Measurements from ENCODE around the gene NCAPH2. TPM values are rescaled to one million over a fixed set of nuclear protein-coding genes. Genes with fewer than 3 reads are reported as not detected.

NCAPH2 gene
- total RNA-seq, 1 donor from 2014 or later: 45.7 TPM

DNA sequence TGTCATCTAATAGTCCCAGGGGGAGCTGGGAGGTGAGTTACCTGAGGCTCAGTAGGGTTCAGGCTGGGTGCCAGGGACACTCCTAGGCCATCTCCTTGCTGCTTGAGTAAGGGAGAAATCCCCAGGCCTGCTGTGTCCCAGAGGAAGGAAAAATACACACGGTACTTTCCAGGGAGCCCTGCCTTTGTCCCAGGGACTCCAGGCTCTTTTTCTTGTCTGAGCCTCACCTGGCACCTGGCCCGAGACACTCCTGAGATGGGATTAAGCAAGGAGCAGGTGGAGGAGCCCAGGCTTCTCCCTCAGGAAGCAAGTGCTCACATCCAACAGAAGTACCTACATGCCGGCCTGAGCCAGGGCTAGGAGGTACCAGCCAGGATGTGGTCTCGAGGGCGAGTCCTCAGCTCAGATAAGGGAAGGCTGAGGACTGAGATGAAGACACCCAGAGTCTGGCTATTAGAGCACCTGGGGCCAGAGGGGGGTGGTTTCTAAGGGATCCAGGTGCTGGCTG, 36.8 kb downstream of the NCAPH2 start:
- intact Hi-C loops (cut with DNase I): loop anchor here (5.0 kb wide), 1 partner anchor 38 kb away; the partner anchor contains the start of gene CHKB
- TF ChIP-seq, protein P1, sequence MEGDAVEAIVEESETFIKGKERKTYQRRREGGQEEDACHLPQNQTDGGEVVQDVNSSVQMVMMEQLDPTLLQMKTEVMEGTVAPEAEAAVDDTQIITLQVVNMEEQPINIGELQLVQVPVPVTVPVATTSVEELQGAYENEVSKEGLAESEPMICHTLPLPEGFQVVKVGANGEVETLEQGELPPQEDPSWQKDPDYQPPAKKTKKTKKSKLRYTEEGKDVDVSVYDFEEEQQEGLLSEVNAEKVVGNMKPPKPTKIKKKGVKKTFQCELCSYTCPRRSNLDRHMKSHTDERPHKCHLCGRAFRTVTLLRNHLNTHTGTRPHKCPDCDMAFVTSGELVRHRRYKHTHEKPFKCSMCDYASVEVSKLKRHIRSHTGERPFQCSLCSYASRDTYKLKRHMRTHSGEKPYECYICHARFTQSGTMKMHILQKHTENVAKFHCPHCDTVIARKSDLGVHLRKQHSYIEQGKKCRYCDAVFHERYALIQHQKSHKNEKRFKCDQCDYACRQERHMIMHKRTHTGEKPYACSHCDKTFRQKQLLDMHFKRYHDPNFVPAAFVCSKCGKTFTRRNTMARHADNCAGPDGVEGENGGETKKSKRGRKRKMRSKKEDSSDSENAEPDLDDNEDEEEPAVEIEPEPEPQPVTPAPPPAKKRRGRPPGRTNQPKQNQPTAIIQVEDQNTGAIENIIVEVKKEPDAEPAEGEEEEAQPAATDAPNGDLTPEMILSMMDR (IDR thresholded peaks at IDR 0.05): no peak
- no peak for TF ChIP-seq POLR2A (IDR thresholded peaks at IDR 0.05)
- no peak for TF ChIP-seq POLR2AphosphoS5 (IDR thresholded peaks at IDR 0.05; ENCODE audit: insufficient read depth in 1 of 2, low read depth in 1 of 2)
- H3K27me3 ChIP-seq: peaks cover 7% of the 10 kb centered on the region
- H3K27ac ChIP-seq: peak overlapping the region; percentile 72
- no peak for DNase-seq (ENCODE audit: extremely low spot score in 2 of 2)
- peaks cover 42% of the 10 kb centered on the region for H3K4me1 ChIP-seq
- H3K4me3 ChIP-seq: peak overlapping the region; percentile 1 to 27
- H3K9me3 ChIP-seq: no peaks in the 10 kb centered on the region
- H3K36me3 ChIP-seq: no peaks in the 10 kb centered on the region

DNA sequence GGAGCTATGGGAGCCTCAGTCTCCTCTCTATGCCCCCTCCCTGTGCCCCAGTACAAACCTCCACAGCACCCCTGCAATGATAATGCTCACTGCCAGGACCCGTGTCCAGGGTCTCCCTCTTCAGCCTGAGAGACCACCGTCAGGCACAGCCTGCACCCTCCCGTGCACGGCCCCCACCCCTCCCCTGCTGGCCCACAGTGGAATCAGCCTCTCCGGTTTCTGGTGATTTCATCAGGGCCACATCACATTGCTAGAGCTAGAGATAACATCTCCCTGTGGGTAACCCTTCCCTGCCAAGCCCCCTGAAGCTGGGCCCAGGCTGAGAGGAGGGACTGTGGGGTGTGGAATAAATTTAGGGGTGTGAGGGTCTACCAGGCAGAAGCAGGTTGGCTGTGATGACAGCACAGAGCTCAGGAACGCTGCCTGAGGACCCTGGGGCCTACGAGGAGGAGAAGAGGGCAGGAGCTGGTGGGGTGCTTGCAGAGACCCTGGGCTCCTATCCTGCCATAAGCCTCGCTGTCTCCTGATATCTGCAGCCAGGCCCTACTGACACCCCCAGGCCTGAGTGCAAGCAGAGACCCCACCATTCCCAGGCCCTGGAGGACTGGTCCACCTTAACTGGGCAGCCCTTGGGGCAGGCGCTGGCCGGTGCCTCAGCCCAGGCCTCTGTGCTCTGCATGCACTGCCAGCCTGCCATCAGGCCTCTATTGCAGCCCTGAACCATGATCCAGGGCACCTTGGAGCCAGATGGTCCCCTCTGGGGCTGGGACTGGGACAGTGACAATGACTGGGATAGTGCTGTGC, 37.7 kb downstream of the NCAPH2 start, which contains the start of gene KLHDC7B:
KLHDC7B (plus strand) TSS at position 378 of the 804 bp plus-strand sequence; CDS start at position 723, 345 bp downstream.
- no peak for DNase-seq (ENCODE audit: extremely low spot score in 2 of 2)
- peaks cover 7% of the 10 kb centered on the region for H3K27me3 ChIP-seq
- intact Hi-C loops (cut with DNase I): no loop called here
- TF ChIP-seq POLR2A (IDR thresholded peaks at IDR 0.05) (no peak), POLR2AphosphoS5 (IDR thresholded peaks at IDR 0.05; ENCODE audit: insufficient read depth in 1 of 2, low read depth in 1 of 2) (no peak)
- TF ChIP-seq, protein P1 (IDR thresholded peaks at IDR 0.05): no peak
- peaks cover 36% of the 10 kb centered on the region for H3K4me1 ChIP-seq
- peak within 1 kb of the TSS; percentile 72 for H3K27ac ChIP-seq
- no peaks in the 10 kb centered on the region for H3K36me3 ChIP-seq
- H3K9me3 ChIP-seq: no peaks in the 10 kb centered on the region
- H3K4me3 ChIP-seq: no peak within 1 kb of the TSS

DNA sequence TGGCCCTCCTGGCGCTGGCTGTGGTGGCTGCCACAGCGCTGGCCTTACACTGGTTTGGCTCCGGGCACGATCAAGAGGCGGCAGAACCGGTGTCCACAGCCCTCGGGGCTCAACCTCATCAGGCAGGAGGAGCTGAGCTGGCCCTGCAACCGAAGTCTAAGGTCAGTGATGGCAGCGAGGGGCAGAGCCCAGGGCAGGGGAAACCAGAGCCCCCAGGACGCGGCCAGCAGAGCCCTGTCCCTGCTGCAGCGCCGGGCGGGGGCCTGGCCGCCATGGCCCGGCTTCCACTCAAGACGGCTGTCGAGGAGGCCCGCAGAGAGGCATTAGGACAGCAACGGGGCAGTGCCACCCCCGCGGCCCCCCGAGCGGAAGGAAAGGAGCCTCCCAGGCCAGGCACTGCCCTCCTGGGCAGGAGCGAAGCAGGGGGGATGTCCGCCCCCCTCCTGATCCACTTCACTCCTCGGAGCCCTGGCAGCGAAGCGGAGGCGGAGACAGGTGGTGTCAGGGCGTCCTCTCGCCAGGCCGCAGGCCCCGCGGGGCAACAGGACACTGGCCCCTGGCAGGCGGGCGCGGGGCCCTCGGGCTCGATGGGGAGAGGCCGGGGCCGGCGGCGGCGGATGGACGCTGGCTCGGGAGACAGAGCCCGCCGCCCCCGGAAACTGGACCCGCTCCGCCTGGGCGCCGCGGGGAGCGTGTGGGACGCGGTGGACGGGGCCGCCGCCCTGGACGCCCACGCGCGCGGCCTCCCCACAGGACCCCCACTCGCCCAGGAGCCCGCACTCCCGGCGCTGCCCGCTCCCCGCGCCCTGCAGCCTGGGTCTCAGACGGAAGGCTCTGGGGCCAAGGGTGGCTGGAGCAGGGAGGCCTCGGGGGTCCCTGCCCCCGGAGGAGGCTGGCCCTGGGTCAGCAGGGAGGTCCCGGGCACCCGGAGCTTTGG, 38.6 kb downstream of the NCAPH2 start:
- no peak overlapping the region for H3K4me3 ChIP-seq
- no peaks in the 10 kb centered on the region for H3K36me3 ChIP-seq
- H3K4me1 ChIP-seq: peaks cover 27% of the 10 kb centered on the region
- H3K27me3 ChIP-seq: peaks cover 7% of the 10 kb centered on the region
- no peak overlapping the region for H3K27ac ChIP-seq
- H3K9me3 ChIP-seq: no peaks in the 10 kb centered on the region
- intact Hi-C loops (cut with DNase I): no loop called here
- no peak for TF ChIP-seq POLR2AphosphoS5 (IDR thresholded peaks at IDR 0.05; ENCODE audit: insufficient read depth in 1 of 2, low read depth in 1 of 2)
- TF ChIP-seq, protein P1 (IDR thresholded peaks at IDR 0.05): no peak
- DNase-seq (ENCODE audit: extremely low spot score in 2 of 2): no peak

DNA sequence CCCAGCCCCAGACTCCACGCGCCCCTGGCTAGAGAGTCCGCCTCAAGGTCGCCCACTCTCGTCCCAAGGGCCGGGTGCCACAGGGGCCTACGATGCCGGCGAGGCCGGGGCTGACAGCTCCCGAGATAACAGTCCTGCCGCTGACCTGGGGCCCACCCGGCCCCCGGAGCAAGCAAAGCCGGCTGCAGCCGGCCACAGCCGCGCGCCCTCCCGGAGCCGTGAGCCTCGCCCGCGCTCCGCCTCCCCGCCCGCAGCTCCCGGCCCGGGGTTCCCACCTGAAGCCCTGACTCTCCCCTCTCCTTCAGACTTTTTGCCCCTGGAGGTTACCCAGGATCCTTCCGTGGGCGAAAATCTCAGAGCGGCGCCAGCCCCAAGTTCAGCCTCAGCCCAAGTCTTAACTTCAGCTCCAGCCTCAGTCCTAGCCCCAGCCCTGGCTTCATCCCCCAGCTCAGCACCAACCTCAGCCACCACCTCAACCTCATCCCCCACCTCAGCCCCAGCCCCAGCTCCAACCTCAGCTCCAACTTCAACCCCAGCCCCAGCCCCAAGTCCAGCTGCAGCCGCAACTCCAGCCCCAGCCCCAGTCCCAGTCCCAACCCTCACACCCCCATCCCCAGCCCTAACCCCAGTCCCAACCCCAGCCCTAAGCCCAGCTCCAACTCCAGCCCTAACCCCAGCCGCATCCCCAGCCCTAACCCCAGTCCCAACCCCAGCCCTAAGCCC, 39.4 kb downstream of the NCAPH2 start:
- intact Hi-C loops (cut with DNase I): no loop called here
- Histone ChIP-seq H3K4me3 (no peak overlapping the region), H3K27me3 (peaks cover 7% of the 10 kb centered on the region), H3K36me3 (no peaks in the 10 kb centered on the region), H3K4me1 (peaks cover 22% of the 10 kb centered on the region), H3K27ac (no peak overlapping the region), H3K9me3 (no peaks in the 10 kb centered on the region)
- DNase-seq (ENCODE audit: extremely low spot score in 2 of 2): no peak
- TF ChIP-seq, protein P1 (IDR thresholded peaks at IDR 0.05): no peak
- no peak for TF ChIP-seq POLR2AphosphoS5 (IDR thresholded peaks at IDR 0.05; ENCODE audit: insufficient read depth in 1 of 2, low read depth in 1 of 2)
- no peak for TF ChIP-seq POLR2A (IDR thresholded peaks at IDR 0.05)
